HCT116 (cell line): ENCODE data around the gene ABHD14A. TPM values are rescaled to one million over a fixed set of nuclear protein-coding genes. Genes with fewer than 3 reads are reported as not detected.

Experiments used
- ATAC-seq: fragments of 200-7000 bp; cut with Tn5 transposase; 2 replicates; pipeline ENCODE4 v1.9.1; 2020; ENCODE audit warnings: mild to moderate bottlenecking, moderate library complexity
- BruUV-seq: library from RNA; stranded (reverse); fragments of 400-500 nt; replicated peaks from 2 replicates; lab custom pipeline; 2021; lab: Mats Ljungman, UMichigan
- CTCF ChIA-PET: fragments of 300-600 bp; sonication (Branson Sonifier 250); formaldehyde crosslinking; loops from one replicate; lab custom pipeline; 2021; ENCODE audit warnings: antibody characterized with exemption; lab: Charles Lee
- POLR2A ChIA-PET: fragments of 300-600, 350-600 bp; sonication (Branson Sonifier 250); formaldehyde crosslinking; loops from one replicate; lab custom pipeline; 2021; ENCODE audit warnings: antibody characterized with exemption; lab: Charles Lee
- RAD21 ChIA-PET, 2 experiments: fragments of 300-600 bp; sonication (Branson Sonifier 250); formaldehyde crosslinking; loops; one replicate each; lab custom pipeline; 2023; ENCODE audit warnings: low total read pairs in 2 of 2; ENCODE audit not compliant: uncharacterized antibody in 2 of 2, unreplicated experiment in 2 of 2, low non-redundant PET in 1 of 2; lab: Charles Lee
- DNase-seq: peaks from one replicate; pipeline ENCODE4 v3.0.0-alpha.2; 2010; ENCODE audit warnings: low read depth, low spot score
- H2AFZ ChIP-seq: fragments of 200-600 bp; shearing (Covaris generic), sonication (generic); 2 replicates; pipeline ENCODE4 v1.6.1; 2017; ENCODE audit warnings: low read depth, mixed run types, mixed read lengths, antibody characterized with exemption, low read length; ENCODE audit not compliant: poor library complexity, severe bottlenecking
- H3K27ac ChIP-seq: 2 replicates; pipeline ENCODE4 v1.5.1; 2012; ENCODE audit warnings: low read depth, low read length
- H3K27me3 ChIP-seq: fragments of 200-600 bp; sonication (generic); 2 replicates; pipeline ENCODE4 v1.6.1; 2016; ENCODE audit warnings: mixed run types, low read length, mixed read lengths; ENCODE audit not compliant: insufficient read depth
- H3K36me3 ChIP-seq, 2 experiments: fragments of 200-500 bp in 1 of 2; fragments of 200-600 bp in 1 of 2; sonication (Bioruptor generic) in 1 of 2; sonication (generic) in 1 of 2; 2 replicates each; pipeline versions ENCODE4 v1.5.1 to v1.6.1; 2014 to 2016; ENCODE audit warnings: low read length in 2 of 2, inconsistent platforms in 1 of 2, mixed read lengths in 1 of 2, mixed run types in 1 of 2; ENCODE audit not compliant: insufficient read depth in 2 of 2, control insufficient read depth in 1 of 2
- H3K4me1 ChIP-seq, 2 experiments: fragments of 200-600 bp in 1 of 2; sonication (generic) in 1 of 2; 2 replicates each; pipeline versions ENCODE4 v1.5.1 to v1.6.1; 2012 to 2017; ENCODE audit warnings: low read length in 2 of 2, inconsistent platforms in 1 of 2, mild to moderate bottlenecking in 1 of 2, mixed read lengths in 1 of 2, mixed run types in 1 of 2, moderate library complexity in 1 of 2; ENCODE audit not compliant: insufficient read depth in 2 of 2, control insufficient read depth in 1 of 2
- H3K4me2 ChIP-seq: fragments of 200-600 bp; sonication (generic); 2 replicates; pipeline ENCODE4 v1.6.1; 2017; ENCODE audit warnings: mixed run types, low read length, mixed read lengths
- H3K4me3 ChIP-seq, 2 experiments: fragments of 200-600 bp in 1 of 2; sonication (generic) in 1 of 2; replicated peaks in 1 of 2; 2 replicates each; pipeline ENCODE4 v1.5.1; 2011 to 2016; ENCODE audit warnings: low read length in 2 of 2, control low read depth in 1 of 2, low read depth in 1 of 2, mild to moderate bottlenecking in 1 of 2, mixed read lengths in 1 of 2, mixed run types in 1 of 2
- H3K79me2 ChIP-seq: fragments of 200-600 bp; sonication (generic); 2 replicates; pipeline ENCODE4 v1.6.1; 2017; ENCODE audit warnings: mild to moderate bottlenecking, mixed run types, low read length, moderate library complexity, mixed read lengths; ENCODE audit not compliant: insufficient read depth
- H3K9ac ChIP-seq: fragments of 200-600 bp; sonication (generic); 2 replicates; pipeline ENCODE4 v1.6.1; 2016; ENCODE audit warnings: low read length, mixed read lengths
- H3K9me2 ChIP-seq: fragments of 200-600 bp; sonication (generic), shearing (Covaris generic); 2 replicates; pipeline ENCODE4 v1.6.1; 2017; ENCODE audit warnings: mixed run types, mild to moderate bottlenecking, moderate library complexity; ENCODE audit not compliant: insufficient read depth
- H3K9me3 ChIP-seq, 2 experiments: fragments of 200-500 bp in 1 of 2; fragments of 200-600 bp in 1 of 2; sonication (Bioruptor generic) in 1 of 2; sonication (generic) in 1 of 2; 2 replicates each; pipeline ENCODE4 v1.6.1; 2014 to 2017; ENCODE audit warnings: low read length in 2 of 2, mixed read lengths in 2 of 2, inconsistent platforms in 1 of 2, low read depth in 1 of 2, mild to moderate bottlenecking in 1 of 2, mixed run types in 1 of 2, moderate library complexity in 1 of 2; ENCODE audit not compliant: control insufficient read depth in 1 of 2, insufficient read depth in 1 of 2
- H4K20me1 ChIP-seq: fragments of 200-600 bp; sonication (generic), shearing (Covaris generic); 2 replicates; pipeline ENCODE4 v1.6.1; 2017; ENCODE audit warnings: mixed run types, mild to moderate bottlenecking, moderate library complexity; ENCODE audit not compliant: insufficient read depth
- CEBPB ChIP-seq: IDR thresholded peaks from 2 replicates; pipeline ENCODE4 v1.6.1; 2012; ENCODE audit warnings: low read depth
- ELF1 ChIP-seq: IDR thresholded peaks from 2 replicates; pipeline ENCODE4 v1.6.1; 2012; ENCODE audit warnings: low read depth, borderline replicate concordance
- EZH2 ChIP-seq: fragments of 200-600 bp; sonication (generic); IDR thresholded peaks from 2 replicates; pipeline ENCODE4 v1.6.1; 2017; ENCODE audit warnings: antibody characterized with exemption, mixed run types
- EZH2phosphoT487 ChIP-seq: fragments of 200-600 bp; IDR thresholded peaks from 2 replicates; pipeline ENCODE4 v1.6.1; 2018; ENCODE audit warnings: antibody characterized with exemption, borderline replicate concordance
- FOSL1 ChIP-seq: IDR thresholded peaks from 2 replicates; pipeline ENCODE4 v1.6.1; 2012; ENCODE audit warnings: low read depth
- SRF ChIP-seq: IDR thresholded peaks from 2 replicates; pipeline ENCODE4 v1.6.1; 2012; ENCODE audit warnings: low read depth
- YY1 ChIP-seq: IDR thresholded peaks from 2 replicates; pipeline ENCODE4 v1.6.1; 2011; ENCODE audit warnings: low read length, low read depth, moderate library complexity, mild to moderate bottlenecking; ENCODE audit not compliant: insufficient replicate concordance; ENCODE audit errors: extremely low read depth
- ZFX ChIP-seq: fragments of 450-650 bp; IDR thresholded peaks from 2 replicates; pipeline ENCODE4 v1.6.1; 2017
- ZNF274 ChIP-seq: fragments of 200-500 bp; sonication (Bioruptor generic); IDR thresholded peaks from 2 replicates; pipeline ENCODE4 v1.6.1; 2014; ENCODE audit warnings: mild to moderate bottlenecking, low read depth, low read length, inconsistent platforms
- intact Hi-C: fragments of 100-400 bp; cut with micrococcal nuclease; formaldehyde crosslinking; loops from 2 replicates; pipeline ENCODE4 v1.10.0; 2022
- total RNA-seq: library from RNA; stranded (reverse); gene quantifications from one replicate; pipeline ENCODE4 v1.2.1, GENCODE V29; 2021; ENCODE audit not compliant: unreplicated experiment
- TF ChIP-seq, protein P1 (sequence below): IDR thresholded peaks from 2 replicates; pipeline ENCODE4 v1.6.1; 2012; ENCODE audit warnings: low read depth
- TF ChIP-seq, protein P2 (sequence below): IDR thresholded peaks from 2 replicates; pipeline ENCODE4 v1.6.1; 2012
- TF ChIP-seq, protein P3 (sequence below), 3 experiments: fragments of 200-600 bp in 1 of 3; sonication (generic) in 1 of 3; IDR thresholded peaks in 2 of 3; conservative IDR thresholded peaks in 1 of 3; 2 replicates each; pipeline ENCODE4 v1.5.1; 2012 to 2017; ENCODE audit warnings: low read depth in 2 of 3, low read length in 2 of 3, antibody characterized with exemption in 1 of 3, borderline replicate concordance in 1 of 3, control low read depth in 1 of 3, mild to moderate bottlenecking in 1 of 3, mixed read lengths in 1 of 3, mixed run types in 1 of 3, moderate library complexity in 1 of 3; ENCODE audit not compliant: insufficient read depth in 1 of 3
- TF ChIP-seq, protein P4 (sequence below): IDR thresholded peaks from 2 replicates; pipeline ENCODE4 v1.6.1; 2012

The ABHD14A gene
- total RNA-seq, 1 experiment from 2014 or later, result 11.6 TPM

DNA sequence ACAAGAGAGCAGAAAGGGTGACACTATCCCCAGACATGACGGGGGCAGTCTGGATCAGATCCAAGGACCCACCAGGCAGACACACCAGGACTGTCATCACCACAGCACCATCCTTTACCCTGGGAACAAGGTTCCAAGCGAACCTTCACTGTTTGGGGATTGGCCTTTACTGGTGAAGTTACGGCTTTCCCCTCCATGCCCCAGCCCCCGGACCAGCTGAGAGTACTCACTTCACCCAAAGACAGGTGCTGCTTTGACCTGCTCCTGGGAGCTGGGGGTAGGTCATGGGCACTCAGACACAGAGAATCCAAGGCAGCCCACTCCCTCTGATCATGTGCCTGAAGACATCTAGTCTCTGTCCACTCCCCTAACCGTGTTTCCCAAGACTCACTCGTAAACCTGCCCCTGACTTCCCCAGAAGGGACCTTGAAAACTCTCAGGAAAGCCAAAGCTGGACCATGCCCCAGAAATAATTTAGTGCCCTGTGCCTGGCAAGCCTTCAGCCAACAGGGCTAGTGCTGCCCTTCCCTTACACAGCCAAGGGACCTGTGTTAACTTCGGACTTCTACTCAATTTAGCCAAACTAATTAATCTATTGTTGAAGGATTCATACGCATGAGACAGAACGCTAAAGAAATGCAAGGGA is 36.0 kb upstream of the ABHD14A start:
- no TSS peak for BruUV-seq
- Histone ChIP-seq H3K36me3 (peaks cover 23 to 51% of the 10 kb centered on the region in 2 experiments), H3K4me3 (no peak overlapping the region), H2AFZ (no peak overlapping the region), H3K9ac (no peak overlapping the region), H4K20me1 (0 out of 2 replicates have a peak, but pooled peaks cover 4% of the 10 kb centered on the region), H3K9me2 (no peaks in the 10 kb centered on the region), H3K27ac (no peak overlapping the region), H3K4me1 (peaks cover 23 to 29% of the 10 kb centered on the region in 2 experiments), H3K9me3 (no peaks in the 10 kb centered on the region), H3K79me2 (peaks cover 51% of the 10 kb centered on the region), H3K27me3 (no peaks in the 10 kb centered on the region)
- intact Hi-C loops, result no loop called here
- CTCF ChIA-PET, result no interaction called here
- DNase-seq (no peak), ATAC-seq (no peak)
- POLR2A ChIA-PET, result no interaction called here
- TF ChIP-seq, protein P1, sequence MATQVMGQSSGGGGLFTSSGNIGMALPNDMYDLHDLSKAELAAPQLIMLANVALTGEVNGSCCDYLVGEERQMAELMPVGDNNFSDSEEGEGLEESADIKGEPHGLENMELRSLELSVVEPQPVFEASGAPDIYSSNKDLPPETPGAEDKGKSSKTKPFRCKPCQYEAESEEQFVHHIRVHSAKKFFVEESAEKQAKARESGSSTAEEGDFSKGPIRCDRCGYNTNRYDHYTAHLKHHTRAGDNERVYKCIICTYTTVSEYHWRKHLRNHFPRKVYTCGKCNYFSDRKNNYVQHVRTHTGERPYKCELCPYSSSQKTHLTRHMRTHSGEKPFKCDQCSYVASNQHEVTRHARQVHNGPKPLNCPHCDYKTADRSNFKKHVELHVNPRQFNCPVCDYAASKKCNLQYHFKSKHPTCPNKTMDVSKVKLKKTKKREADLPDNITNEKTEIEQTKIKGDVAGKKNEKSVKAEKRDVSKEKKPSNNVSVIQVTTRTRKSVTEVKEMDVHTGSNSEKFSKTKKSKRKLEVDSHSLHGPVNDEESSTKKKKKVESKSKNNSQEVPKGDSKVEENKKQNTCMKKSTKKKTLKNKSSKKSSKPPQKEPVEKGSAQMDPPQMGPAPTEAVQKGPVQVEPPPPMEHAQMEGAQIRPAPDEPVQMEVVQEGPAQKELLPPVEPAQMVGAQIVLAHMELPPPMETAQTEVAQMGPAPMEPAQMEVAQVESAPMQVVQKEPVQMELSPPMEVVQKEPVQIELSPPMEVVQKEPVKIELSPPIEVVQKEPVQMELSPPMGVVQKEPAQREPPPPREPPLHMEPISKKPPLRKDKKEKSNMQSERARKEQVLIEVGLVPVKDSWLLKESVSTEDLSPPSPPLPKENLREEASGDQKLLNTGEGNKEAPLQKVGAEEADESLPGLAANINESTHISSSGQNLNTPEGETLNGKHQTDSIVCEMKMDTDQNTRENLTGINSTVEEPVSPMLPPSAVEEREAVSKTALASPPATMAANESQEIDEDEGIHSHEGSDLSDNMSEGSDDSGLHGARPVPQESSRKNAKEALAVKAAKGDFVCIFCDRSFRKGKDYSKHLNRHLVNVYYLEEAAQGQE, result no peak
- TF ChIP-seq ELF1, result no peak
- no peak for TF ChIP-seq CEBPB
- TF ChIP-seq, protein P2, sequence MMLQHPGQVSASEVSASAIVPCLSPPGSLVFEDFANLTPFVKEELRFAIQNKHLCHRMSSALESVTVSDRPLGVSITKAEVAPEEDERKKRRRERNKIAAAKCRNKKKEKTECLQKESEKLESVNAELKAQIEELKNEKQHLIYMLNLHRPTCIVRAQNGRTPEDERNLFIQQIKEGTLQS, result no peak
- TF ChIP-seq EZH2phosphoT487, result no peak
- TF ChIP-seq ZNF274, result no peak
- no peak for TF ChIP-seq SRF
- TF ChIP-seq FOSL1, result no peak
- TF ChIP-seq ZFX, result no peak
- TF ChIP-seq, protein P3, sequence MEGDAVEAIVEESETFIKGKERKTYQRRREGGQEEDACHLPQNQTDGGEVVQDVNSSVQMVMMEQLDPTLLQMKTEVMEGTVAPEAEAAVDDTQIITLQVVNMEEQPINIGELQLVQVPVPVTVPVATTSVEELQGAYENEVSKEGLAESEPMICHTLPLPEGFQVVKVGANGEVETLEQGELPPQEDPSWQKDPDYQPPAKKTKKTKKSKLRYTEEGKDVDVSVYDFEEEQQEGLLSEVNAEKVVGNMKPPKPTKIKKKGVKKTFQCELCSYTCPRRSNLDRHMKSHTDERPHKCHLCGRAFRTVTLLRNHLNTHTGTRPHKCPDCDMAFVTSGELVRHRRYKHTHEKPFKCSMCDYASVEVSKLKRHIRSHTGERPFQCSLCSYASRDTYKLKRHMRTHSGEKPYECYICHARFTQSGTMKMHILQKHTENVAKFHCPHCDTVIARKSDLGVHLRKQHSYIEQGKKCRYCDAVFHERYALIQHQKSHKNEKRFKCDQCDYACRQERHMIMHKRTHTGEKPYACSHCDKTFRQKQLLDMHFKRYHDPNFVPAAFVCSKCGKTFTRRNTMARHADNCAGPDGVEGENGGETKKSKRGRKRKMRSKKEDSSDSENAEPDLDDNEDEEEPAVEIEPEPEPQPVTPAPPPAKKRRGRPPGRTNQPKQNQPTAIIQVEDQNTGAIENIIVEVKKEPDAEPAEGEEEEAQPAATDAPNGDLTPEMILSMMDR (IDR thresholded peaks at IDR 0.05 in 2 of 3, conservative IDR thresholded peaks at IDR 0.05 in 1 of 3; ENCODE audit: borderline replicate concordance in 1 of 3, insufficient read depth in 1 of 3, low read depth in 2 of 3, low read length in 2 of 3), result no peak
- TF ChIP-seq YY1, result no peak
- TF ChIP-seq, protein P4, sequence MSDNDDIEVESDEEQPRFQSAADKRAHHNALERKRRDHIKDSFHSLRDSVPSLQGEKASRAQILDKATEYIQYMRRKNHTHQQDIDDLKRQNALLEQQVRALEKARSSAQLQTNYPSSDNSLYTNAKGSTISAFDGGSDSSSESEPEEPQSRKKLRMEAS, result no peak
- no peak for TF ChIP-seq EZH2
- TF ChIP-seq, all 23 proteins: peak for 0
- RAD21 ChIA-PET, result no interaction called here
- H3K4me2 ChIP-seq, result no peak overlapping the region
